Bladder microvascular endothelial cell (primary cell): ENCODE measurements around the gene KRT77. TPM values are rescaled to one million over a fixed set of nuclear protein-coding genes. Genes with fewer than 3 reads are reported as not detected.

Experiments used
- total RNA-seq: library from RNA; depleted of rRNA; stranded (reverse); fragments of >200 nt; gene quantifications from 2 replicates; pipeline ENCODE4 v1.2.3, GENCODE V29; 2014

The KRT77 gene
- total RNA-seq = not detected in 2 replicates

GRCh38 chr12:52703424-52703823, at the start of gene KRT77:
Gene KRT77 (minus strand): TSS chr12:52703524. CDS start chr12:52703434, 90 bp downstream.

GRCh38 chr12:52680363-52680762, 23.0 kb downstream of the KRT77 start, which contains the start of gene KRT1:
Gene KRT1 (minus strand): TSS chr12:52680407. CDS start chr12:52680348, 59 bp downstream.

GRCh38 chr12:52651726-52652261, 51.5 kb downstream of the KRT77 start, which contains the start of gene KRT2:
Gene KRT2 (minus strand): TSS chr12:52652211. CDS start chr12:52652142, 69 bp downstream.

Other genes with a start within 250 kb of the KRT77 start
- not detected in 2 replicates for gene KRT6C, start 229.7 kb downstream of the KRT77 start, total RNA-seq
- gene KRT6A, start 210.3 kb downstream of the KRT77 start, total RNA-seq = 0.76 and 0.97 TPM in 2 replicates
- 0.31 and 0.65 TPM in 2 replicates for gene KRT5, start 183.1 kb downstream of the KRT77 start, total RNA-seq
- not detected in 2 replicates for gene KRT71, start 150.4 kb downstream of the KRT77 start, total RNA-seq
- gene KRT74, start 129.7 kb downstream of the KRT77 start, total RNA-seq = not detected in 2 replicates
- not detected in 2 replicates for gene KRT72, start 102.1 kb downstream of the KRT77 start, total RNA-seq
- gene KRT73, start 85.0 kb downstream of the KRT77 start, total RNA-seq = not detected in 2 replicates
- not detected in 2 replicates for gene KRT2, start 51.3 kb downstream of the KRT77 start, total RNA-seq
- gene KRT1, start 23.1 kb downstream of the KRT77 start, total RNA-seq = not detected in 2 replicates
- gene KRT76, start 73.8 kb upstream of the KRT77 start, total RNA-seq = not detected in 2 replicates
- gene KRT3, start 92.6 kb upstream of the KRT77 start, total RNA-seq = not detected in 2 replicates
- not detected in 2 replicates for gene KRT4, start 110.6 kb upstream of the KRT77 start, total RNA-seq
- not detected in 2 replicates for gene KRT79, start 130.8 kb upstream of the KRT77 start, total RNA-seq
- gene KRT78, start 145.5 kb upstream of the KRT77 start, total RNA-seq = not detected in 2 replicates
- gene KRT8, start 201.6 kb upstream of the KRT77 start, total RNA-seq = 3.7 and 8.6 TPM in 2 replicates
- 118 and 172 TPM in 2 replicates for gene KRT18, start 245.6 kb upstream of the KRT77 start, total RNA-seq